GM18505 (cell line): Measurements from ENCODE around the gene ZNF417.

ENCODE experiments used
- ATAC-seq: cut with Tn5 transposase; IDR thresholded peaks from one replicate; pipeline ENCODE4 v1.9.1; 2021; ENCODE audit not compliant: unreplicated experiment
- POLR2A ChIP-seq: IDR thresholded peaks from 4 replicates; pipeline ENCODE4 v1.6.1; 2011; ENCODE audit warnings: borderline replicate concordance; ENCODE audit not compliant: insufficient read depth, insufficient read length; ENCODE audit errors: extremely low read depth

The ZNF417 gene

GRCh38 chr19:57916168-57916995, at the start of gene ZNF417:
ZNF417 (minus strand) TSS chr19:57916592; CDS start chr19:57916411, 181 bp downstream.
- peak; percentile 77 for TF ChIP-seq POLR2A
- ATAC-seq: peak; percentile 97

- no peak for TF ChIP-seq POLR2A
- ATAC-seq: no peak
Measured at GRCh38 chr19:57964761-57965160, 48.4 kb upstream of the ZNF417 start.

- no peak for TF ChIP-seq POLR2A
- ATAC-seq: no peak
Measured at GRCh38 chr19:57961785-57962184, 45.4 kb upstream of the ZNF417 start.

GRCh38 chr19:57954996-57955395, 38.6 kb upstream of the ZNF417 start:
- ATAC-seq: no peak

GRCh38 chr19:57949702-57950101, 33.3 kb upstream of the ZNF417 start:
- TF ChIP-seq POLR2A: no peak
- ATAC-seq: no peak

More at GRCh38 chr19:57954996-57955395, 38.6 kb upstream of the ZNF417 start:
- no peak for TF ChIP-seq POLR2A

GRCh38 chr19:57949296-57949695, 32.9 kb upstream of the ZNF417 start:
- TF ChIP-seq POLR2A: no peak
- ATAC-seq: no peak

- TF ChIP-seq POLR2A: peak; percentile 66
- peak; percentile 88 for ATAC-seq
Measured at GRCh38 chr19:57947419-57948134, 31.2 kb upstream of the ZNF417 start, which contains the start of gene ZNF256. ZNF256 (minus strand) TSS chr19:57947706; CDS start chr19:57947474, 232 bp downstream.

GRCh38 chr19:57947088-57947418, 30.7 kb upstream of the ZNF417 start:
- no peak for TF ChIP-seq POLR2A
- ATAC-seq: no peak

- no peak for ATAC-seq
- TF ChIP-seq POLR2A: no peak
Measured at GRCh38 chr19:57946316-57946715, 29.9 kb upstream of the ZNF417 start.

- no peak for TF ChIP-seq POLR2A
- no peak for ATAC-seq
Measured at GRCh38 chr19:57941593-57941992, 25.2 kb upstream of the ZNF417 start.

GRCh38 chr19:57935731-57936130, 19.3 kb upstream of the ZNF417 start:
- TF ChIP-seq POLR2A: no peak
- no peak for ATAC-seq

GRCh38 chr19:57934820-57935665, 18.7 kb upstream of the ZNF417 start, which contains the start of gene ZNF418:
ZNF418 (minus strand) TSS chr19:57935402; CDS start chr19:57933822, 1,580 bp downstream.
- TF ChIP-seq POLR2A: no peak
- ATAC-seq: no peak

- TF ChIP-seq POLR2A: no peak
- no peak for ATAC-seq
Measured at GRCh38 chr19:57927587-57927986, 11.2 kb upstream of the ZNF417 start.
